GM21786 (cell line): ENCODE data around the gene KCNQ4.

Experiments
- ATAC-seq: cut with Tn5 transposase; IDR thresholded peaks from one replicate; pipeline ENCODE4 v1.9.1; 2021; ENCODE audit not compliant: unreplicated experiment

KCNQ4 gene

GRCh38 chr1:40857737-40858136 is 74.2 kb downstream of the KCNQ4 start:
- no peak for ATAC-seq

GRCh38 chr1:40858856-40859416 is 75.3 kb downstream of the KCNQ4 start:
- no peak for ATAC-seq

DNA sequence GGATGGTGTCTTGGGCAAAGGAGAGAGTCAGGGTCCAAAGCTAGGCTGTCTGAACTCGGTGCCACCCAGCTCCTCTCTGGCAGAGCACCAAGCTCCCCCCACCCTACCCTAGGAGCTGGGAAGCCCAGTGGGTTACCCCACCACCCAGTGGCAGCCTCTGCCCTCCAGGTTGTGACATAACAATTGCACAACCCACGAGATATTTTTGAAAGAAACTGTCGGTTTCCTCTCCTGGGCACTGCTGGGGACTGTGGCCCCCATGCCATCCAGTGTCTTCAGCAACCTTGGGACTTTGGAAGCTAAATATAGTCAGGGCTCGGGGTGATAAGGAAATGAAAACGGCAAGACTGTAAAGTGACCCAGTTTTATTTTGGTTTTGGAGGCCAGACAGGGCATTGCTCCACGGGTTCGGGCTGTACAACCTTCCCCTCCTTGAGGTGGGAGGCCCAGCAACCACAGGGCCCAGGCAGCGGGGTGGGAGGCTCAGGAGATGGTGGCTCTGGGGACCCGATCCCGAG is 77.2 kb downstream of the KCNQ4 start:
- ATAC-seq, result no peak

- ATAC-seq, result no peak
These were observed 77.8 kb downstream of the KCNQ4 start for GRCh38 chr1:40861224-40862003.

DNA sequence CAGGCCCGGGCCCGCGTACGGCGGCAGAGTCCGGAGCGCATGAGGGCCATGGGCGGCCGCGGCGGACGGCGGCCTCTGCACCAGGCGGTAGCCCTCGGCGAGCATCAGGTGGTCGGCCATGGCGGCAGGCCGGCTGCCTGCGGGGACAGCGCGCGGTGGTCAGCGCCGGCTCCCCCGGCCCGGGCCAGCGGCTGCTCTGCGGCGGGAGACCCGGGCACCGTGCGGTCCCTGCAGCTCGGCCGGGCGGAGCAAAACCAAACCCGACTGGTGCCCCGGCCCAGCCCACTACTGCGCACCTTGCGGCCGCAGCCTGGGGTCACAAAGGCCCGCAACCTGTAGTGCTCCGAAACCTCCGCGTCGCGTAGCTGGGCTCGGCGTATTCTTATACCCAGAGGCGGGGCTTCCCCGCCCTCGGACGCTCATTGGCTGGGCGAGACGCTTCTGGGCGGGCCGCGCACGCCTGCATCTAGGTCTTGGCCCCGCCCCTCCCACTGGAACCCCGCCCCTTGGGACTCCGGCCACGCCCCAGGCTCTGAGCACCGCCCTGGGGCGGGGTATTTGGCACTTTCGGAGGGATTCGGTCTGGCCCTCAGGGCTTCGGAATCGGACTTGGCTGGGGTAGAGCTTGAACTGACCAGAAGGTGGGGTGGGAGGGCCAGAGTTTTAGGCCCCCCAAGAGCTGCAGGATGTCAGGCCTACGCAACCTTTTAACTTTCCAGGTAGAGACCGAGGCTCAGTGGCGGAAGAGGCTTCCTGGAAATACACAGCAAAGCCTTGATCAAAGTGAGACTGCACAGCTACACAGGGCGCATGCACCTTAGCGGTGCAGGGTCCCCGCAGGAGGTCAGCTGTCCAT is 78.6 kb downstream of the KCNQ4 start, which contains the start of gene CITED4:
Gene CITED4 (minus strand): TSS at position 356 of the 856 bp plus-strand sequence. CDS start 236 bp downstream, at position 120.
- peak; percentile 92 for ATAC-seq

DNA sequence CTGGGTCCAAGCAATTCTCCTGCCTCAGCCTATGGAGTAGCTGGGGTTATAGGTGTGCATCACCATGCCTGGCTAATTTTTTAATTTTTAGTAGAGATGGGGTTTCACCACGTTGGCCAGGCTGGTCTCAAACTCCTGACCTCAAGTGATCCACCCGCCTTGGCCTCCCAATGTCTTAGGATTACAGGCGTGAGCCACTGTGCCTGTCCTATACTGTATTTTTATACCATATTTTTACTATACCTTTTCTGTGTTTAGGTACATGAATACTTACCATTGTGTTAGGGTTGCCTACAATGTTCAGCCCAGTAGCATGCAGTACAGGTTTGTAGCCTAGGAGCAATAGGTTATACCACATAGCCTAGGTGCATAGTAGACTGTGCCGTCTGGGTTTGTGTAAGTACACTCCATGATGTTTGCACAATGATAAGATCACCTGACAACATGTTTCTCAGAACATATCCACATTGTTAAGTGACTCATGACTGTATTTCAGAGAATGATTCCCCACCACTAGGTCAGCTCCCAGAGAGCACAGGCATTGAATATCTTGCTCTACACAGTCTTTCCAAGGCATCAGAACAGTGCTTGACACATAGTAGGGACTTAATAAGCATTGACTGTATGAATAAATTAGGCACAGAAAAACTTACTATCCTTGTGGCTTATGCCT is 84.6 kb downstream of the KCNQ4 start:
- no peak for ATAC-seq

DNA sequence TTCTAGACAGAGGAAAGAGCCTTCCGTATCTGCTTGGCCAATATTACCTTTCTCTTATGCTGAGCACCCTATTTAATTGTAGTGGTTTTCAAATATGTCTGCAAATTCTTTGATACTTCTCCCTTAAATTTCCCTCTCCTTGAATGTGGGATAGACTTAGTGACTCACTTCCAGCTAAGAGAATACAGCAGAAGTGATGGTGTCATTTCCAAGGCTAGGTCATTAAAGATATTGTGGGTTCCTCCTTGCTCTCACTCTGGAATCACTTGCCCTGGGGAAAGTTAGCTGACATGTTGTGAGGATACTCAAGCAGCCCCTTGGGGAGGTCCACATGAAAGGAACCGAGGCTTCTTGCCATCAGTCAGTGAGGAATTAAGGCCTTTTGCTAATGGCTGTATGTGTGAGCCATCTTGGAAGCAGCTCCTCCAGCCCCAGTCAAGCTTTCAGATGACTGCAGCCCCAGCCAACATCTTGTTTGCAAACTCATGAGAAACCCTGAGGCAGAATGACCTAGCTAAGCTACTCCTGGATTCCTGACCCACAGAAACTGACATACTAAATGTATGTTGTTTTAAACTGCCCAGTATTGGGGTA is 86.6 kb downstream of the KCNQ4 start:
- ATAC-seq, result no peak

GRCh38 chr1:40872276-40872675 is 88.7 kb downstream of the KCNQ4 start:
- no peak for ATAC-seq

GRCh38 chr1:40873863-40874472 is 90.4 kb downstream of the KCNQ4 start:
- no peak for ATAC-seq

GRCh38 chr1:40876436-40876761 is 92.8 kb downstream of the KCNQ4 start:
- no peak for ATAC-seq

DNA sequence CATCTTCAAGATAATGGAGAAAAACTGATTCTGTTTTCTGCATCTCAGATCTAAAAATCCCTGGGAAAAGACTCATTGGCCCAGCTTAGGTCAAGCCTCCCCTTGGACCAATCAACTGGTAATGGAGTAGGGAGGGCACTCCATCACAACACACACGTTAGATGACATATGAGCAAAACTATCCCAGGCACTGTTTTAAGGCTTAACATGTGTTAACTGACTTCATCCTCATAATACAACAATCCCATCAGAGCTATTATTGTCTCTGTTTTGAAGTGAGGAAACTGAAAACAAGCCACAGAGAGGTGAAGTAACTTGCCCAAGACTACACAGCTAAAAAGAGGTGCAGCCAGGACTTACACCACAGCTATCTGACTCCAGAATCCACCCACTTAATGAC is 93.3 kb downstream of the KCNQ4 start:
- ATAC-seq, result no peak

DNA sequence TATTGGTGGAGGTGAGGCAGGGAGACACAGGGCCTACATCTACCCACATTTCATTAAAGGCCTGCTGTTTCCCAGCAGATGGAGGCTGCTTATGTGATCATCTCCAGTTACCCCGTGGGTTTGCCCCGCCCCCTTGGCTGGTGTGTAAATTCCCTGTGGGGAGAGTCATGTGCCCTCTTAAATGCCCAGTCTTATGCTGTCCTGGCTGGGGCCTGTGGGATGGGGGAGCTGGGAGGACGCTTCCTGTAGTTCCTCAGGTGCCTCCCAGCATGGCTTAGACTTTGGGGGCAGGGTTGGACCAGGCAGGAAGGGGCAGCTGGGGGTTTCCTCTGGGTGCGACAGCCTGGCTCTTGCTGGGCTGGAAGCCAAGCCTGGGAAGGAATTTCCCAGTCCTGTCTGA is 94.1 kb downstream of the KCNQ4 start:
- ATAC-seq, result no peak

- no peak for ATAC-seq
These were observed 95.3 kb downstream of the KCNQ4 start for GRCh38 chr1:40878906-40879305.

GRCh38 chr1:40879482-40880175 is 96.0 kb downstream of the KCNQ4 start:
- ATAC-seq, result no peak

GRCh38 chr1:40880813-40881549 is 97.4 kb downstream of the KCNQ4 start:
- ATAC-seq, result no peak

DNA sequence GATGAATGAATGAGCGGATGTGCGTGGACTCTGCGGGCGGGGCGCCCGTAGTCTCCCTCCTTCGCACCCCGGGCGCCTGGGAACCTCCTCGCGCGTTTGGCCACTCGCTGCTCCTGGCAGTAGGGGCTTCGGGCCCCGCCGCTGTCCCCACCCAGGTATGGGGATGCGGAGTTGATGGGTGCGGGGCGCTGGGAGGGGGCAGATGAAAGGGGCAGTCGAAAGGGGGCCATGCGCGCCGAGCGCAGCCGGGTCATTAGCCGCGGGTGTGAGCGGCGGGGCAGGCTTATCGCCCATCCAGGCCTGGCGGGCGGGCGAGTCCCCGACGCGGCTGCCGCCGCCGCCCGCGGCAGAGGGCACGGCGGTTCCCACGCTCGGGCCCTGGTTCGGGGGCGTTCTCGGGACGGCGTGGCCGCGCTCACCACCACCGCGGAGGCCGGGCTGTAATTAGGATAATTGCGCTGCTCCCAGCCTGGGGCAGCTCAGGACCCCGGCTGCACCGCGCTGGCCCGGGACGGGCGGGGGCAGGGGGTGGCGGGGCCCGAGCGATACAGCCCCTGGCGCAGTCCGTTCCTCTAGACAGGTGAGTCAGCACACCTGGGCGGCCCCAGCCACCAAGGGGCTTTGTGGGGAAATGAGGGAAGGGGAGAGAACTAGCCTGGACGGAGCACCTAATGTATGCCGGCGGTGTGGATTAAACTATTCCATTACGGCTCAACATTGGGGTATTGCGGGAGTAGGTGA is 100.6 kb downstream of the KCNQ4 start:
- ATAC-seq, result no peak

GRCh38 chr1:40886318-40887011 is 102.9 kb downstream of the KCNQ4 start:
- ATAC-seq, result no peak

- no peak for ATAC-seq
These were observed 103.4 kb downstream of the KCNQ4 start for GRCh38 chr1:40887012-40887378.
